ENCODE results near the gene TBC1D14. TPM values are rescaled to one million over a fixed set of nuclear protein-coding genes. Genes with fewer than 3 reads are reported as not detected.

The TBC1D14 gene
- total and polyA plus RNA-seq, 4 donors = 15.1 to 60.1 (median 46.4) TPM

GRCh38 chr4:7025040-7025602 is 115.5 kb downstream of the TBC1D14 start:
- Histone ChIP-seq H3K4me3 (no peak overlapping the region), H3K9me3 (ENCODE audit: control insufficient read depth in 4 of 4, insufficient read depth in 3 of 4, low read length in 3 of 4) (no peaks in the 10 kb centered on the region), H3K27ac (ENCODE audit: low read depth in 1 of 2, low read length in 1 of 2) (no peak overlapping the region), H3K27me3 (ENCODE audit: control insufficient read depth in 3 of 3, insufficient read depth in 3 of 3, low read length in 2 of 3) (no peaks in the 10 kb centered on the region), H3K4me1 (ENCODE audit: control insufficient read depth in 5 of 5, insufficient read depth in 5 of 5, low read length in 5 of 5) (no peaks in the 10 kb centered on the region), H3K36me3 (ENCODE audit: control insufficient read depth in 4 of 4, insufficient read depth in 4 of 4, low read length in 4 of 4) (peaks cover 4 to 43% (median 17%) of the 10 kb centered on the region in 4 donors), H3K9ac (ENCODE audit: insufficient read depth in 1 of 2, low read length in 2 of 2) (no peak overlapping the region)
- TF ChIP-seq CTCF (IDR thresholded peaks at IDR 0.05; ENCODE audit: control extremely low read depth, extremely low read depth) = no peak
- no peak for DNase-seq
- ATAC-seq (ENCODE audit: insufficient read depth, low FRiP score) = no peak
- 89 to 92% methylated on average over 28 of the region's 28 CpGs for WGBS, 2 donors

GRCh38 chr4:7026107-7026506 is 116.5 kb downstream of the TBC1D14 start:
- WGBS, 2 donors = 96% methylated on average over 9 of the region's 9 CpGs
- H3K4me3 ChIP-seq = no peak overlapping the region
- H3K4me1 ChIP-seq (ENCODE audit: control insufficient read depth in 5 of 5, insufficient read depth in 5 of 5, low read length in 5 of 5) = no peaks in the 10 kb centered on the region
- no peak for ATAC-seq (ENCODE audit: insufficient read depth, low FRiP score)
- H3K27ac ChIP-seq (ENCODE audit: low read depth in 1 of 2, low read length in 1 of 2) = no peak overlapping the region
- no peak for DNase-seq
- no peak overlapping the region for H3K9ac ChIP-seq (ENCODE audit: insufficient read depth in 1 of 2, low read length in 2 of 2)
- H3K9me3 ChIP-seq (ENCODE audit: control insufficient read depth in 4 of 4, insufficient read depth in 3 of 4, low read length in 3 of 4) = no peaks in the 10 kb centered on the region
- no peaks in the 10 kb centered on the region for H3K27me3 ChIP-seq (ENCODE audit: control insufficient read depth in 3 of 3, insufficient read depth in 3 of 3, low read length in 2 of 3)
- TF ChIP-seq CTCF (IDR thresholded peaks at IDR 0.05; ENCODE audit: control extremely low read depth, extremely low read depth) = no peak
- H3K36me3 ChIP-seq (ENCODE audit: control insufficient read depth in 4 of 4, insufficient read depth in 4 of 4, low read length in 4 of 4) = peaks cover 7 to 49% (median 25%) of the 10 kb centered on the region in 4 donors

GRCh38 chr4:7027284-7027683 is 117.7 kb downstream of the TBC1D14 start:
- ATAC-seq (ENCODE audit: insufficient read depth, low FRiP score) (no peak), DNase-seq (no peak)
- Histone ChIP-seq H3K27ac (ENCODE audit: low read depth in 1 of 2, low read length in 1 of 2) (no peak overlapping the region), H3K9ac (ENCODE audit: insufficient read depth in 1 of 2, low read length in 2 of 2) (no peak overlapping the region), H3K27me3 (ENCODE audit: control insufficient read depth in 3 of 3, insufficient read depth in 3 of 3, low read length in 2 of 3) (no peaks in the 10 kb centered on the region), H3K9me3 (ENCODE audit: control insufficient read depth in 4 of 4, insufficient read depth in 3 of 4, low read length in 3 of 4) (no peaks in the 10 kb centered on the region), H3K4me3 (no peak overlapping the region), H3K36me3 (ENCODE audit: control insufficient read depth in 4 of 4, insufficient read depth in 4 of 4, low read length in 4 of 4) (peaks cover 7 to 51% (median 29%) of the 10 kb centered on the region in 4 donors), H3K4me1 (ENCODE audit: control insufficient read depth in 5 of 5, insufficient read depth in 5 of 5, low read length in 5 of 5) (no peaks in the 10 kb centered on the region)
- TF ChIP-seq CTCF (IDR thresholded peaks at IDR 0.05; ENCODE audit: control extremely low read depth, extremely low read depth) = no peak
- WGBS, 2 donors = 97 to 98% methylated on average over 7 of the region's 7 CpGs

GRCh38 chr4:7027913-7028312 is 118.3 kb downstream of the TBC1D14 start:
- WGBS, 2 donors = 83 to 95% methylated on average over 5 of the region's 5 CpGs
- no peak overlapping the region for H3K4me3 ChIP-seq
- DNase-seq (no peak), ATAC-seq (ENCODE audit: insufficient read depth, low FRiP score) (no peak)
- peaks cover 7 to 49% (median 28%) of the 10 kb centered on the region in 4 donors for H3K36me3 ChIP-seq (ENCODE audit: control insufficient read depth in 4 of 4, insufficient read depth in 4 of 4, low read length in 4 of 4)
- H3K27ac ChIP-seq (ENCODE audit: low read depth in 1 of 2, low read length in 1 of 2) = no peak overlapping the region
- no peak for TF ChIP-seq CTCF (IDR thresholded peaks at IDR 0.05; ENCODE audit: control extremely low read depth, extremely low read depth)
- no peaks in the 10 kb centered on the region for H3K9me3 ChIP-seq (ENCODE audit: control insufficient read depth in 4 of 4, insufficient read depth in 3 of 4, low read length in 3 of 4)
- H3K27me3 ChIP-seq (ENCODE audit: control insufficient read depth in 3 of 3, insufficient read depth in 3 of 3, low read length in 2 of 3) = no peaks in the 10 kb centered on the region
- no peaks in the 10 kb centered on the region for H3K4me1 ChIP-seq (ENCODE audit: control insufficient read depth in 5 of 5, insufficient read depth in 5 of 5, low read length in 5 of 5)
- no peak overlapping the region for H3K9ac ChIP-seq (ENCODE audit: insufficient read depth in 1 of 2, low read length in 2 of 2)

All from lung (tissue), 12 donors.